HG02623 (cell line): Measurements from ENCODE around the gene STOM.

Experiments
- ATAC-seq: cut with Tn5 transposase; IDR thresholded peaks from one replicate; pipeline ENCODE4 v1.9.1; 2021; ENCODE audit warnings: moderate library complexity; ENCODE audit not compliant: unreplicated experiment

STOM gene

GRCh38 chr9:121289026-121289771 lies 80.9 kb downstream of the STOM start:
- ATAC-seq, result no peak
